Fibroblast of pulmonary artery (primary cell): Measurements from ENCODE around the gene FBXO48.

Experiments used
- DNase-seq: peaks from one replicate; pipeline ENCODE4 v3.0.0-alpha.2; 2010; ENCODE audit warnings: low read depth
- H3K4me3 ChIP-seq: replicated peaks from 2 replicates; pipeline ENCODE4 v1.5.1; 2011; ENCODE audit warnings: low read depth, mild to moderate bottlenecking, control low read depth, low read length, moderate library complexity
- TF ChIP-seq, protein P1 (sequence below): IDR thresholded peaks from 2 replicates; pipeline ENCODE4 v1.5.1; 2011; ENCODE audit warnings: mild to moderate bottlenecking, control low read depth, low read length, inconsistent platforms; ENCODE audit errors: missing control alignments

Gene FBXO48

DNA sequence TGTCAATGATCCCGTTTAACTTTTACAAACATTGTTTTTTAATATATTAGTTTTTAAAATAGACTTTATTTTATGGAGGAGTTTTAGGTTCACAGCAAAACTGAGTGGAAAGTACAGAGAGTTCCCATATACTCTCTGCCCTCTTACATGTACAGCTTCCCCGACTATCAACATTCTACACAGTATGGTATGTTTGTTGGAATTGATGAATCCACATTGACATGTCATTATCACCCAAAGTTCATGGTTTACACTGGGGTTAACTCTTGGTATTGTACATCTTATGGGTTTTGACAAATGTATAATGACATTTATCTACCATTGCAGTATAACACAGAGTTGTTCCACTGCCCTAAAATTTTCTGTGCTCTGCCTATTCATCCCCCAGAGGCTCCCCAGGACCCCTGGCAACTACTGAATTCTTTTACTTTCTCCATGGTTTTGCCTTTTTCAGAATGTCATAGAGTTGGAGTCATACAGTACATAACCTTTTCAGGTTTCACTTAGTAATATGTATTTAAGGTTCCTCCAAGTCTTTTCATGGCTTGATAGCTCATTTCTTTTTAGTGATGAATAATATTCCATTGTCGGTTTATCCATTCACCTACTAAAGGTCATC is 5.8 kb upstream of the FBXO48 start:
- H3K4me3 ChIP-seq, result no peak overlapping the region
- DNase-seq, result no peak
- TF ChIP-seq, protein P1, sequence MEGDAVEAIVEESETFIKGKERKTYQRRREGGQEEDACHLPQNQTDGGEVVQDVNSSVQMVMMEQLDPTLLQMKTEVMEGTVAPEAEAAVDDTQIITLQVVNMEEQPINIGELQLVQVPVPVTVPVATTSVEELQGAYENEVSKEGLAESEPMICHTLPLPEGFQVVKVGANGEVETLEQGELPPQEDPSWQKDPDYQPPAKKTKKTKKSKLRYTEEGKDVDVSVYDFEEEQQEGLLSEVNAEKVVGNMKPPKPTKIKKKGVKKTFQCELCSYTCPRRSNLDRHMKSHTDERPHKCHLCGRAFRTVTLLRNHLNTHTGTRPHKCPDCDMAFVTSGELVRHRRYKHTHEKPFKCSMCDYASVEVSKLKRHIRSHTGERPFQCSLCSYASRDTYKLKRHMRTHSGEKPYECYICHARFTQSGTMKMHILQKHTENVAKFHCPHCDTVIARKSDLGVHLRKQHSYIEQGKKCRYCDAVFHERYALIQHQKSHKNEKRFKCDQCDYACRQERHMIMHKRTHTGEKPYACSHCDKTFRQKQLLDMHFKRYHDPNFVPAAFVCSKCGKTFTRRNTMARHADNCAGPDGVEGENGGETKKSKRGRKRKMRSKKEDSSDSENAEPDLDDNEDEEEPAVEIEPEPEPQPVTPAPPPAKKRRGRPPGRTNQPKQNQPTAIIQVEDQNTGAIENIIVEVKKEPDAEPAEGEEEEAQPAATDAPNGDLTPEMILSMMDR, result no peak

DNA sequence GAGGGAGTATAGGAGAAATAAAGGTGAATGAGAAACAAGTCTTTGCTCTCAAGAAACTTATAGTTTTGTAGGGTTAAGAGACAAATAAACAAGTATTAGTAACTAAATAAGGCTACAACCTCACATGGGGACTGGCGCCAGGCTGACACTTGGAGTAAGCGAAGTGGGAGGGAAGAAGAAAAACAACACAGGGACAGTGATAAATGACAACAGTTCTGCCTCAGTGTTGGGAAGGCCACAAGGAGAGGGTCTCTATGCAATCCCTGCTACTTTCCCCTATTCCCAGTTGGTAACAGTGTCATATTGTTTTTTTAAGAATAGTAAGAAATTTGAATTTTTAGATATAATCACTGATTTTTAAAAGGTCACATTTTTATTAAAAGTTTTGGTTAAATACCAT is 4.3 kb upstream of the FBXO48 start:
- DNase-seq, result no peak
- H3K4me3 ChIP-seq, result no peak overlapping the region
- TF ChIP-seq, protein P1, result no peak

DNA sequence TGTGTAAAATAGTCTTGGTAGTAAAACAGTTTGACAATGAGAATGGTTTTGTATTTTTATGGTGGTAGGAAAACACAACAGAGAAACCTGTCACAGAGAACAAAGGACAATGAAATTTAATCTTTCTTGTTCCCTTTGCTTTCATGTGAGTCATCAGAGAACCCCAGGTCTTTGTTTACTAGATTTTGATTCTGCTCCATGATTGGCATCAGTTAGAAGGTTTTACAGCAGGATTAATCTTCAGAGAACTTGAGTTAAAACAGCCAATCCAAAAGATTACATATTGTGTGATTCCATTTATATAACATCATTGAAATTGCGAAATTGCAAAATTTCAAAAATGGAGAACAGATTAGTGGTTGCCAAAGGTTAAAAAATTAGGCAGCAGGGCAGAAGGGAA is 2.8 kb upstream of the FBXO48 start:
- H3K4me3 ChIP-seq, result no peak overlapping the region
- peak; percentile 30 for DNase-seq
- TF ChIP-seq, protein P1, result no peak

DNA sequence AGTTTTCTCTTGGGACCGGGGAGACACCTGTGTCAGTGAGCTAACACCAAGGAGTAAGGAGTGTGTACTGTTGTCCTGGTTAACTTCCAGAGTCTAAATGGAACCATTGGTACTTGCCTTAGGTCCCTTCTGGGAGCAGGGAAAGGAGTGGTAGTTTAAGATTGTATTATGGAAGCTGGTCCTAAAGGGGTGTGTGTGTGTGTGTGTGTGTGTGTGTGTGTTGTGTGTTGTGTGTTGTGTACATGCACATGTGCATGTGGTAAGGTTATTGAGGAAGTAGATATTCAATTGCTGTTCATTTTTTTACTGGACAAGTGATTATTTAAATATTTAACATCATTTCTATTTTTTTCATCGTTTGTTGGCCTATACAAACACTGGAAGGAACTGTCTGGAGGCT is 1.7 kb upstream of the FBXO48 start:
- TF ChIP-seq, protein P1, result no peak
- DNase-seq, result no peak
- peak overlapping the region; percentile 95 for H3K4me3 ChIP-seq

DNA sequence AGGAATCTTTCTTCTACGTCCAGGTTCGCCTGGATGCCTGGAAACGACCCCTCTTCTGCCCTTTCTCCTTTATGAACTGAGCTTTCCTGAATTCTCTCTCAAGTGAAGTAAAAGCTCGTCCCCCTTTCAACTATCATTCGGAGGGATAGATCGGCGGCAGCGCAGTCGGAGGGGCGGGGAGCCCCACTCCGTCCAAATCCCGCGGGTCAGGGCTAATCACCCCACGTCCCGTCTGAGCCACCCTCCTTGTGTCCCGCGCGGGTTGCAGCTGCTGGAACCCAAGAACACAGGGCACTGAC is 367 bp downstream of the FBXO48 start:
- TF ChIP-seq, protein P1, result no peak
- H3K4me3 ChIP-seq, result peak overlapping the region; percentile 95
- no peak for DNase-seq

DNA sequence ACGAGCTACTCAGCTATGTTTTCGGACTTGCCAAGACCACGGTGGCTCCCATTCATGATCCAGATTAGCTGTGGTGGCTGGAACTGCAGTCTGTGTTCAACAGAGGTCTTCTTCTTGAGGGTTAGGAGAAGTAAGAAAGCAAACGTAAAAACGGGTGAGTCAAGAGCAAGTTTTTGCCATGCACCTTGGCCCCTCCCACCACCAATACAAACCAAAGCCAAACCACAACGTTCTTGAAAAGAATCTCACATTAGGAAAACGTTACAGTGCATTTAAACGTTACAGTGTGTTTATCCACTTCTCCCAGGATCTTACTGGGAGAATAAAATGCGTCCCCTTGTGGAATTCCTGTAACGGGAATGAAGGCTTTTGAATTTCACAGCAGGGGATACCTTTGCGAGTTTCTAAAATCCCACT is 725 bp downstream of the FBXO48 start:
- H3K4me3 ChIP-seq, result peak overlapping the region; percentile 95
- DNase-seq, result peak; percentile 61
- TF ChIP-seq, protein P1, result peak; percentile 30
